Astrocyte (in vitro differentiated cells and primary cell): ENCODE results near the gene POLD2. TPM values are rescaled to one million over a fixed set of nuclear protein-coding genes. Genes with fewer than 3 reads are reported as not detected.

Experiments
- DNase-seq: peaks from one replicate; pipeline ENCODE4 v3.0.0-alpha.2; 2010; ENCODE audit warnings: low read depth
- FAIRE-seq: peaks from 2 replicates; lab custom pipeline; 2011; peaks lifted over from hg19 to GRCh38; lab: Jason Lieb, UNC
- H2AFZ ChIP-seq: 2 replicates; pipeline ENCODE4 v1.6.0; 2012; ENCODE audit warnings: low read depth, low read length, inconsistent platforms
- H3K27ac ChIP-seq: 2 replicates; pipeline ENCODE4 v1.5.1; 2011; ENCODE audit warnings: low read depth, low read length, inconsistent platforms
- H3K27me3 ChIP-seq: 2 replicates; pipeline ENCODE4 v1.6.0; 2011; ENCODE audit warnings: low read length, inconsistent platforms; ENCODE audit not compliant: insufficient read depth
- H3K36me3 ChIP-seq: 2 replicates; pipeline ENCODE4 v1.5.1; 2011; ENCODE audit warnings: low read length, inconsistent platforms; ENCODE audit not compliant: insufficient read depth
- H3K4me1 ChIP-seq: 2 replicates; pipeline ENCODE4 v1.5.1; 2011; ENCODE audit warnings: low read length, inconsistent platforms; ENCODE audit not compliant: insufficient read depth
- H3K4me2 ChIP-seq: 2 replicates; pipeline ENCODE4 v1.6.0; 2012; ENCODE audit warnings: low read length, inconsistent platforms
- H3K4me3 ChIP-seq: 2 replicates; pipeline ENCODE4 v1.5.1; 2011; ENCODE audit warnings: low read depth, mild to moderate bottlenecking, low read length, inconsistent platforms; ENCODE audit not compliant: insufficient read depth
- H3K79me2 ChIP-seq: 2 replicates; pipeline ENCODE4 v1.6.0; 2012; ENCODE audit warnings: mild to moderate bottlenecking, low read length, inconsistent platforms; ENCODE audit not compliant: insufficient read depth
- H3K9ac ChIP-seq: 2 replicates; pipeline ENCODE4 v1.6.0; 2012; ENCODE audit warnings: mild to moderate bottlenecking, low read length, inconsistent platforms
- H3K9me3 ChIP-seq: 2 replicates; pipeline ENCODE4 v1.5.1; 2012; ENCODE audit warnings: low read depth, mild to moderate bottlenecking, low read length, inconsistent platforms; ENCODE audit not compliant: insufficient read depth
- H4K20me1 ChIP-seq: 2 replicates; pipeline ENCODE4 v1.6.0; 2012; ENCODE audit warnings: low read length, inconsistent platforms; ENCODE audit not compliant: insufficient read depth
- H3K27ac Mint-ChIP-seq: one replicate; pipeline ENCODE4 v1.8.0; 2021; ENCODE audit warnings: mild to moderate bottlenecking, mixed read lengths; ENCODE audit not compliant: unreplicated experiment
- H3K27me3 Mint-ChIP-seq: one replicate; pipeline ENCODE4 v1.8.0; 2021; ENCODE audit warnings: low read depth, mixed read lengths; ENCODE audit not compliant: unreplicated experiment
- H3K36me3 Mint-ChIP-seq: one replicate; pipeline ENCODE4 v1.8.0; 2021; ENCODE audit warnings: low read depth, mixed read lengths; ENCODE audit not compliant: unreplicated experiment
- H3K4me1 Mint-ChIP-seq: one replicate; pipeline ENCODE4 v1.8.0; 2021; ENCODE audit warnings: low read depth, mixed read lengths; ENCODE audit not compliant: unreplicated experiment
- H3K4me3 Mint-ChIP-seq: one replicate; pipeline ENCODE4 v1.8.0; 2021; ENCODE audit warnings: mild to moderate bottlenecking, moderate library complexity, mixed read lengths; ENCODE audit not compliant: unreplicated experiment
- H3K9me3 Mint-ChIP-seq: one replicate; pipeline ENCODE4 v1.8.0; 2021; ENCODE audit warnings: mild to moderate bottlenecking, mixed read lengths; ENCODE audit not compliant: unreplicated experiment
- EZH2 ChIP-seq: IDR thresholded peaks from 2 replicates; pipeline ENCODE4 v1.6.1; 2012; ENCODE audit warnings: mild to moderate bottlenecking, low read length, inconsistent platforms; ENCODE audit not compliant: insufficient read depth
- total RNA-seq: library from RNA; stranded (reverse); gene quantifications from 2 replicates; pipeline ENCODE4 v1.2.1, GENCODE V29; 2021
- TF ChIP-seq, protein P1 (sequence below): IDR thresholded peaks from 2 replicates; pipeline ENCODE4 v1.5.1; 2011; ENCODE audit warnings: low read depth, mild to moderate bottlenecking, inconsistent platforms, low read length, moderate library complexity; ENCODE audit not compliant: insufficient read depth

The POLD2 gene
- total RNA-seq, 1 donor from 2014 or later, result 67.7 TPM

DNA sequence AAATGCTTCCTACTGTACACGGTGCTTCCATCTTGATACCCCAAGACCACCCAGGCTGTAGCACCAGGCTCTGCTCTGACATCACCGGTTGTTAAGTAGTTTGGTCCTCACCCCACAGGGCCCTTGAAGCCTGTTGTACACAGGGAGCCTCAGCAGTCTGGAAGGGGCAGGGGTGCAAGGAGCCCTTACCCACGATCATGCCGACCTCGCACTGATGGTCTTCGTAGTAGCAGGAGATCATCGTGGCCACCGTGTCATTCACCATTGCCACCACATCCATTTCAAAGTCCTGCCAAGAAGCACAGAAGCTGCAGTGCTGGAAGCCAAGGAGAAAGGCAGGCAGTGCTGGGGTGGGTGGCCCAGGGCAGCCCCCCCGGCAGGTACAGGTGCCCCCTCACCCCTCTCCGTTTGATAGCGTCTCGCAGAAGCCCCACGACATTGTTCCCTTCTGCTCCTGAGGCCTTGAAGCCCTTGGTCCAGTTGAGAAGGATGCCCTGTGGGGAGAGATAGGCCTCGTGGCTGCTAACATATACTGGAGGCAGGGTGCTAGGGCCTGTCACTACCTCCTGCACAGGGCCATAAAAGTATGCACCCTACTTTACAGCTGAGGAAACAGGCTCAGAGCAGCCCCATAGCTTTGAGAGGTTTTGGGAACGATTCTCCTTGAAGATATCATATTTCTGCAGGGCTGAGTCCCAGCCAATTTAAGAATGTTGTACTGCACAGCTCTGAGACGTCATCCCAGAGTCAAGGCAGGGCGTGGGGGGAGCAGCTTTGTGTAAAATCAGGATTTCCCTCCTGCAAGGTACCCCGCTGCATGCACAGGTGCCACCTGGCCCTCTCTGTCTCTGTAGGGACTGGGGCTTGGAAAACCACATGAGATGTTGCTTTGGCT, 26.5 kb upstream of the POLD2 start:
- Histone ChIP-seq H3K36me3 (no peaks in the 10 kb centered on the region), H3K79me2 (no peaks in the 10 kb centered on the region), H3K4me1 (peaks cover 6% of the 10 kb centered on the region), H3K27ac (no peak overlapping the region), H3K9ac (no peak overlapping the region), H4K20me1 (no peaks in the 10 kb centered on the region), H3K27me3 (peaks cover 4% of the 10 kb centered on the region), H2AFZ (no peak overlapping the region), H3K4me3 (no peak overlapping the region), H3K4me2 (no peak overlapping the region), H3K9me3 (no peaks in the 10 kb centered on the region)
- TF ChIP-seq, protein P1, sequence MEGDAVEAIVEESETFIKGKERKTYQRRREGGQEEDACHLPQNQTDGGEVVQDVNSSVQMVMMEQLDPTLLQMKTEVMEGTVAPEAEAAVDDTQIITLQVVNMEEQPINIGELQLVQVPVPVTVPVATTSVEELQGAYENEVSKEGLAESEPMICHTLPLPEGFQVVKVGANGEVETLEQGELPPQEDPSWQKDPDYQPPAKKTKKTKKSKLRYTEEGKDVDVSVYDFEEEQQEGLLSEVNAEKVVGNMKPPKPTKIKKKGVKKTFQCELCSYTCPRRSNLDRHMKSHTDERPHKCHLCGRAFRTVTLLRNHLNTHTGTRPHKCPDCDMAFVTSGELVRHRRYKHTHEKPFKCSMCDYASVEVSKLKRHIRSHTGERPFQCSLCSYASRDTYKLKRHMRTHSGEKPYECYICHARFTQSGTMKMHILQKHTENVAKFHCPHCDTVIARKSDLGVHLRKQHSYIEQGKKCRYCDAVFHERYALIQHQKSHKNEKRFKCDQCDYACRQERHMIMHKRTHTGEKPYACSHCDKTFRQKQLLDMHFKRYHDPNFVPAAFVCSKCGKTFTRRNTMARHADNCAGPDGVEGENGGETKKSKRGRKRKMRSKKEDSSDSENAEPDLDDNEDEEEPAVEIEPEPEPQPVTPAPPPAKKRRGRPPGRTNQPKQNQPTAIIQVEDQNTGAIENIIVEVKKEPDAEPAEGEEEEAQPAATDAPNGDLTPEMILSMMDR, result no peak
- FAIRE-seq (no peak), DNase-seq (no peak)
- Mint-ChIP-seq H3K36me3 (no peaks in the 10 kb centered on the region), H3K9me3 (peaks cover 2% of the 10 kb centered on the region), H3K4me3 (no peak overlapping the region), H3K4me1 (no peaks in the 10 kb centered on the region), H3K27ac (no peak overlapping the region), H3K27me3 (peaks cover 54% of the 10 kb centered on the region)

DNA sequence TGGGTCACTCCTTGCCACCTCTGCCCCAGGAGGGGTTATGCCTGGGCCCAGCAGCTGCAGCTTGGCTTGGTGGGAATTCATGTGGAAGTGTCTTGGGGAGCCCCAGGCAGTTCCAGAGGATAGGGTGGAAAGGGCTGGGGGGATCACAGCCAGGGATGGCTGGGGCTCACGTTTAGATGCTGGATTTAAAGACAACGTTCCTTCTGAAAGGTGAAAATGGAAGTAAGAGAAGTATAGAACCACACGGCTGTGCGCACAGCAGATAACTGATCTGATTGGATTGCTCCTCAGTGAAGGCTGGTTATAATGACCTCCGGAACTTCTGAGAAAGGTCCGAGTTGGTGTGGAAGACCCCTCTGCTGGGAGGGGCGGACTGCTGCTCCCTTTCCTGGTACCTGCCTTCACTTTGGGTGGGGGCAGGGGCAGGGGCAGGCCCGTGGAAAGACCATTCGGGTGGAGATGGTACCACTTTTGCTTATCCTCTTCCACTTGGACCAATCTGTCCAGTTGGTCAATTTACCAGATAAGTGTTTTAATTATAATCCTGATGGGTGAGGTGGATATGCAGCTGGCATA, 25.7 kb upstream of the POLD2 start:
- Histone ChIP-seq H3K27me3 (peaks cover 5% of the 10 kb centered on the region), H3K4me1 (peaks cover 6% of the 10 kb centered on the region), H3K36me3 (no peaks in the 10 kb centered on the region), H4K20me1 (no peaks in the 10 kb centered on the region), H3K4me2 (no peak overlapping the region), H2AFZ (no peak overlapping the region), H3K9ac (no peak overlapping the region), H3K4me3 (no peak overlapping the region), H3K27ac (no peak overlapping the region), H3K9me3 (no peaks in the 10 kb centered on the region), H3K79me2 (no peaks in the 10 kb centered on the region)
- no peak for DNase-seq
- Mint-ChIP-seq H3K36me3 (no peaks in the 10 kb centered on the region), H3K4me1 (no peaks in the 10 kb centered on the region), H3K9me3 (peaks cover 2% of the 10 kb centered on the region), H3K27ac (no peak overlapping the region), H3K27me3 (peaks cover 49% of the 10 kb centered on the region), H3K4me3 (no peak overlapping the region)
- TF ChIP-seq, protein P1, result no peak
- no peak for TF ChIP-seq EZH2
- FAIRE-seq, result no peak

DNA sequence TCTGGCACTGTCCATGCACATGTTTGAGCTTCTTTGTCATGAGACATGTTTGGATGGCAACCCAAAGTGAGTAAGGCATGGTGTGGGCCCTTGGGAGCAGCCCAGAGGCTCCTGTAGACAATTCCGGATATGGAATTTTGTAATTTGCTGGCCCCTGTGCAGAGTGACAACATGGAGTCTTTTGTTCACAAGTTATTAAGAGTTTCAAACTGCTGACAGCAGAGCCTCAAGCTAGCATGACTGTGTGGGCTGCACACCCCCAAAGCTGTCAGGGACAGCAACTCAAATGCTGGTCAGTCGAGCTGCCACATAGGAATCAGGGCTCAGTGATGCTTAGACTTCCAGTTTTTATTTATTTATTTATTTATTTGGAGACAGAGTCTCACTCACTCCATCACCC, 24.8 kb upstream of the POLD2 start:
- peaks cover 6% of the 10 kb centered on the region for H3K4me1 ChIP-seq
- H3K4me3 ChIP-seq, result no peak overlapping the region
- no peak overlapping the region for H3K4me2 ChIP-seq
- FAIRE-seq (no peak), DNase-seq (no peak)
- H4K20me1 ChIP-seq, result no peaks in the 10 kb centered on the region
- no peak for TF ChIP-seq EZH2
- TF ChIP-seq, protein P1, result no peak
- Mint-ChIP-seq H3K4me3 (no peak overlapping the region), H3K4me1 (no peaks in the 10 kb centered on the region), H3K27ac (no peak overlapping the region), H3K27me3 (peaks cover 57% of the 10 kb centered on the region), H3K36me3 (no peaks in the 10 kb centered on the region), H3K9me3 (peaks cover 2% of the 10 kb centered on the region)
- H3K79me2 ChIP-seq, result no peaks in the 10 kb centered on the region
- H3K36me3 ChIP-seq, result no peaks in the 10 kb centered on the region
- H3K9me3 ChIP-seq, result no peaks in the 10 kb centered on the region
- no peak overlapping the region for H3K9ac ChIP-seq
- H2AFZ ChIP-seq, result no peak overlapping the region
- H3K27me3 ChIP-seq, result peaks cover 5% of the 10 kb centered on the region
- H3K27ac ChIP-seq, result no peak overlapping the region
